ENCODE data around the gene PBX3. TPM values are rescaled to one million over a fixed set of nuclear protein-coding genes. Genes with fewer than 3 reads are reported as not detected.

PBX3 gene
- total and polyA plus RNA-seq, 9 of the 15 experiments (the other 6 are each of a cell fraction or from before 2014, with no cell fraction given) = 0.14 to 5.8 (median 0.92) TPM

- TF ChIP-seq PPARD (CRISPR knock-in tag; IDR thresholded peaks at IDR 0.05) = no peak
- no peak for TF ChIP-seq ZNF589 (CRISPR knock-in tag; IDR thresholded peaks at IDR 0.05; ENCODE audit: low read depth)
- TF ChIP-seq ZNF431 (CRISPR knock-in tag; IDR thresholded peaks at IDR 0.05) = no peak
- no peak for TF ChIP-seq ZBTB34 (CRISPR knock-in tag; IDR thresholded peaks at IDR 0.05)
- no peak for TF ChIP-seq ZBTB40 (IDR thresholded peaks at IDR 0.05)
- no peak for TF ChIP-seq ZBTB40 (CRISPR knock-in tag; IDR thresholded peaks at IDR 0.05)
These were observed 222.3 kb downstream of the PBX3 start (continued) for GRCh38 chr9:125969462-125969861.
